ENCODE results near the gene TNNI3K.
A peak's percentile ranks its signal among the peaks of the same experiment; 100 is the strongest.

The TNNI3K gene

DNA sequence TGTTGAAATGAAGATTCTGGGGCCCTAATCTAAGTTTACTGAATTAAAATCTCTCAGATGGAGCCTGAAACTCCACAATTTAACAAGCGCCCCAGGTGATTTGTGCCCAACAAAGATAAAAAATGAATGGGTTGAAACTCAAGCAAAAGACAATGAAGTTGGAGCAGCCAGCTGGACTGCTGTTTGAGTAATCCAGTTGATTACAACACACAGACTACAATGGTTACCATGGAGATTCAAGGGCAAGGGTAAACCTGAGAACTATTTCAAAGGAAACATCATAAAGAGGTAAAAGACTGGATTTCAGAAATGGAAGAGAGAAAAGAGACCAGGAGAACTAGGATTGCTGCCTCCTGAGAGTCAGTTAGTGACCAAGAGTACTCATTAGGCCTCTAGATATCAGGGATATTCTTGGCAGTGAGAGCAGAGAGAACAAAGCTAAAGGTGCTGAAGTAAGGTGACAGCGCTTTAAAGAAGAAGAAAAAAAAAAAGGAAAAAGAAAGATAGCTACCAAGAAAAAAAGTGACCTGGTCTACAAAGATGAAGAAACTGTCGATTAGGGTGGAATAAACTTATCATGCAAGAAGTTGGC lies 232.7 kb downstream of the TNNI3K start:
- TF ChIP-seq, protein P1, sequence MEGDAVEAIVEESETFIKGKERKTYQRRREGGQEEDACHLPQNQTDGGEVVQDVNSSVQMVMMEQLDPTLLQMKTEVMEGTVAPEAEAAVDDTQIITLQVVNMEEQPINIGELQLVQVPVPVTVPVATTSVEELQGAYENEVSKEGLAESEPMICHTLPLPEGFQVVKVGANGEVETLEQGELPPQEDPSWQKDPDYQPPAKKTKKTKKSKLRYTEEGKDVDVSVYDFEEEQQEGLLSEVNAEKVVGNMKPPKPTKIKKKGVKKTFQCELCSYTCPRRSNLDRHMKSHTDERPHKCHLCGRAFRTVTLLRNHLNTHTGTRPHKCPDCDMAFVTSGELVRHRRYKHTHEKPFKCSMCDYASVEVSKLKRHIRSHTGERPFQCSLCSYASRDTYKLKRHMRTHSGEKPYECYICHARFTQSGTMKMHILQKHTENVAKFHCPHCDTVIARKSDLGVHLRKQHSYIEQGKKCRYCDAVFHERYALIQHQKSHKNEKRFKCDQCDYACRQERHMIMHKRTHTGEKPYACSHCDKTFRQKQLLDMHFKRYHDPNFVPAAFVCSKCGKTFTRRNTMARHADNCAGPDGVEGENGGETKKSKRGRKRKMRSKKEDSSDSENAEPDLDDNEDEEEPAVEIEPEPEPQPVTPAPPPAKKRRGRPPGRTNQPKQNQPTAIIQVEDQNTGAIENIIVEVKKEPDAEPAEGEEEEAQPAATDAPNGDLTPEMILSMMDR (IDR thresholded peaks at IDR 0.05; ENCODE audit: low read depth, low read length), result no peak
- no peak overlapping the region for H3K4me3 ChIP-seq (ENCODE audit: low read depth, low read length)

DNA sequence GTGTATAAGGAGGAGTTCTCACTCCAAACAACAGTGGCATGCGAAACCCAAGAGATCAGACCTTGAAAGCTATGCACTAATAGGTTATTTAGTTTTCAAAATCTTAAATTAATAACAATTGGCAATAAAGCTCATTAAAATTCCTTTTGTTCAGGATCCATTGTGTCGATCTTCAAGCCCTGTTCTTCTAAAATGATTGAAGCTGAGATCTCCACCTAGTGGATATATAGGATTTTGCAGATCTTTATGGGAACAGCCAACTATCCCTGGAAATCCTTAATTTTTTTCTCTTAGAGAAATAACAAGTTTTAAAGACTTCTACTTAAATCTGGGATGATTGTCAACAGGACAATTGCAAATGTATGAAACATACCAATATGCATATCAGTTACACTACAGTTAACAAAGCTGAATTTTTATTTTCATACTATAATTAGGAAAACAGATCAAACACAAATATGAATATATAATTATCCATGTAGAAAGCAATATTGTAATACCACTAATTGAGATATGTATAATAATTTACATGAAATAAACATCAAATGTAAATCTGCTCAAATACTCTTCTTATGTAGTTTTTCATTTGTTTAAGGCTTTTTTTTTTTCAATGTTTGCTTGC lies 233.9 kb downstream of the TNNI3K start:
- TF ChIP-seq, protein P1 (IDR thresholded peaks at IDR 0.05; ENCODE audit: low read depth, low read length), result peak; percentile 24; the same call in 1 of the 2 replicates
- H3K4me3 ChIP-seq (ENCODE audit: low read depth, low read length), result no peak overlapping the region

DNA sequence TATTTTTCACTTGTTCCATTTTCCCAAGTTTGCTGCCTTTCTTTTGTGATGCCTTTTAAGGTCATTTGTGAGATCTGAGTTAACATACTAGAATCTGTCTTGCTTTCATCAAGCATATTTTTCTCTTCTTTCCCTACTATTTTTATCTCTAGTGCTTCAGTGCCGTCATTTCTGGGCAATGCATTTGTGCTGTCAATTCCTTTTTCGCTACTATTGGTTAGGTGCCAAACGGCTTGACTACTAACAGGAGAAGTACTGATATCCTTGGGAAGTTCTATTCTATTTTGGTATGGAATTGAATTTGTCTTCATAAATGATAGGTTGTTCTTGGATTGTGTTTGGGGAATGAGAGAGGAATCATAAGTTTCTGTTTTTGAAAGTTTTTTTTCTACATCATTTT lies 235.1 kb downstream of the TNNI3K start:
- no peak overlapping the region for H3K4me3 ChIP-seq (ENCODE audit: low read depth, low read length)
- TF ChIP-seq, protein P1 (IDR thresholded peaks at IDR 0.05; ENCODE audit: low read depth, low read length), result no peak

DNA sequence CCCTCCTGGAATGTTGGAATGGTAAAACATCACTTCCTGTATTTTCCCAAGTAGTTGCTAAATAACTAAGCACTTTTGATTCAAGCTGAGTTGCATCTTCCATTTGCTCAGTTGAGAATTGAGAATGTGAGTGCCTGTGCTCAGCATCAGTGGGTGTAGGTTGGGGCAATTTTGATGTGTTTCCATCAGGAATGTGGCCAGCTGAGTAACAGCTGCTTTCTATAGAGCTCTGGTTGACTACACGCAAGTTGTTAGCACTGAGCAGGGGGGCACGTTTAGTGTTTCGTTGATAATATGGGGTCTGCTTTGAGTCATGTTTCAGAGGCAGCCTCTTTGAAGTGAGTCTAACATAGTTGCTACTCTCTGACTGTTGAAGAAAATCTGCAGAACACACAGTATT lies 235.7 kb downstream of the TNNI3K start:
- H3K4me3 ChIP-seq (ENCODE audit: low read depth, low read length), result no peak overlapping the region
- TF ChIP-seq, protein P1 (IDR thresholded peaks at IDR 0.05; ENCODE audit: low read depth, low read length), result no peak

DNA sequence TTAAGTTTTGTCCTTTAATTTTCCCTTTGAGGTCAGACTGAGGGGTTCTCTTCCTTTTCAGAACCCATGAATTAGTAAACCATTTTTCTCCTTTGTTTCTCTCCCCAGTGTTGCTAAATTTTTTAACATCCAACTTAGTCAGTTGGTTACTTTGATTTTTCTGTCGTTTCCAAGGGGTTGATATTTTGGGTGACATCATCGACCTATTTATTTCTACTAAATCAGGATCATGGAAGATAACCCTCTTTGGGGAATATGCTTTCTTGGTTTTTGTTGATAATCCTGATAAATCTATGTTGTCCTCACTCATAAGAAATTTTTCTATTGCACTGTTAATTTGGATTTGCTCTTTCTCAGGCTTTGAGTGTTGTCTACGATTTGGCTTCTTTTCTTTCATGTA lies 236.3 kb downstream of the TNNI3K start:
- H3K4me3 ChIP-seq (ENCODE audit: low read depth, low read length), result no peak overlapping the region
- TF ChIP-seq, protein P1 (IDR thresholded peaks at IDR 0.05; ENCODE audit: low read depth, low read length), result no peak

DNA sequence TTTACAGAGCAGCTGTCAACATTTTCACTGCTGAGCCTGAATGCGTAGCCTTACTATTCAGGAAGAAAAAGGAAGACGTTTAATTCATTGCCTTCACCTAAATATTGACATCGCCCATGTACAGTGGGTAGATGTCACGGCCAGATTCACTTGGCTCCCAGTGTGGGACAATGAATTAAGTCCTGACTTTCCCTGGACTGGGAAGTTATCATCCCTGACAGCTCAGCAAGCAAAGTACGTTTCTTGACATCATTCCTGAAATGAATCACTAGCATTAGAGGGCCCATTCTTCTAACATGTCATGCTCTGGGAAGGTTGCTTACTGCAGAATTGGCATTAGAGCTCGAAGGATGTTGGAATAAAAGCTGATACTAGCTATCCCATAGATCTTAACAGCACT lies 239.4 kb downstream of the TNNI3K start:
- no peak overlapping the region for H3K4me3 ChIP-seq (ENCODE audit: low read depth, low read length)
- TF ChIP-seq, protein P1 (IDR thresholded peaks at IDR 0.05; ENCODE audit: low read depth, low read length), result no peak

DNA sequence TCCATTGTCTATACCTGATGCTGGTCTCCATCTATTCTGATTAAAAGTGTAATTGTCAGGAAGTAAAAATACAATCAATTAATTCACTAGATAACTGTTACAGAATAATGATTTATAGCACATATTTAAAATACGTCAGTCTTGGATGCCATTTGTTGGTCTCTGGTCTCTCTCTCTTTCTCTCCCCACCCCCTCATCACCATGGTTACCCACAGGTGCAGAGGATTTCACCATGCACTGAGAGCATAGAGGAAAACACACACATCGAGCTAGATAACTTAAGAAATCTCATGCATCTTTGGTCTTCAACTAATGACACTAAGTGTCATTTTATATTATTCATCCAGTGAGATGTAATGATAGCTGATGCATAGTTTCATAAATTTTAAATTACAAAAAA lies 243.8 kb downstream of the TNNI3K start:
- H3K4me3 ChIP-seq (ENCODE audit: low read depth, low read length), result no peak overlapping the region
- TF ChIP-seq, protein P1 (IDR thresholded peaks at IDR 0.05; ENCODE audit: low read depth, low read length), result no peak
